ENCODE data around the gene HECTD1. TPM values are rescaled to one million over a fixed set of nuclear protein-coding genes. Genes with fewer than 3 reads are reported as not detected.
"Not testable (repeated sequence)": the region's sequence is repeated elsewhere in the genome, so short reads cannot be mapped to it uniquely, and the experiment has no call there.

HECTD1 gene
- total RNA-seq (2014; rRNA removed; shearing (Covaris generic); ENCODE audit: low replicate concordance), result 76.3 and 78.6 TPM in 2 replicates

DNA sequence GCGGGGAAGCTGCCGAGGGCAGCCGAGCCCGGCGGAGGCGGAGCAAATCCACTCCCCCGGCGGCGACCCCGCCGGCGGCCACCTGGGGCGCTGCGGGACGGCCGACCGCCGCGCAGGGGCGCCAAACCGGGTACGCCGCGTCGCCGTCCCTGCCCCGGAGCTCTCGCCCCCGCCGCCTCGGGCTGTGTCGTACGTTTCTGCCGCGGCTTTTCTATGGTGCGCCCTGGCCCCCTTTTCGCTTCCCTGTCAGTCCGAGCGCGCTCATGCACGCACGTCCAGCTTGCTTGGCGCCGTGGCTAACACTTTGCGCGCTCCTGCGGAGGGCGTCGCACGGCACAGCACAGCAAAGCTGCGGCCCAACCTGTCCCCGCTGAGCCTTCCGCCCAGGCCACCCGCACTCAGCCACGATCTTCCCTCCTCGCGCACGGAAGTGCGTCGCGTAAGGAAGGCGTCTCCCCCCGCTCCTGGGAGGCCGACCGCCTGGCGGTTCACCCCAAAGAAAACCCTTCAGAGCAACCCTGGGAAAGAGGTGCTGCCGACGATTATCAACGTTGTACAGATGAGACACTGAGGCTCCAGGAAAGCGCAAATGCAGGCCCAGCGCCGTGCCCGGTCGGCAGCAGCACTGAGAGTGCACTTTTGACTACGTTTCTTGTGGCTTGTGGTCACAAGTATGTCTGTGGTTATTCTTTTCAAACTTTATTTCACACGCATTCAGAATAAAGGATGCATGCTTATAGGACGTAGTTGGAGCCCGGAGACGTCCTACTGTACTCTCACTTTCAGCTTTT lies at the start of gene HECTD1:
TSS of gene HECTD1 (minus strand) at position 39 of the 791 bp plus-strand sequence. CDS start 1,857 bp downstream, outside the sequence.
- in situ Hi-C loops (cut with HindIII; ENCODE audit: low pct_unique_long_range_greater_than_20kb, low sequenced_read_pairs), result no loop called here
- DNase-seq (ENCODE audit: low read depth), result peak; percentile 90

DNA sequence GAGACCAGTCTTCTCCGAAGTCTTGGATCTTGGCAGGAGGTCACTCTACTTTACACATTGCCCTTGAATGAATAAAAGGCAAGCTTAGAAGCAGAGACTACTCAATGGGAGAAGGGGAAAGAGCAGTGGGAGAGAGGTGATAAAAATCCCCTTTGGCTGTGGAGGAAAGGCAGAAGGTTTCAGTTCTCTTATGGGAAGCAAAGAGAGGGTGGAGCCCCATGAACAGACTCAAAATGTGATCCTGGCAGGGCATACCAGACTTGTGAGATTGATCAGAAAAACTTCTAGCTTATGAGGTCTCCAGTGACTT lies 49.6 kb upstream of the HECTD1 start:
- DNase-seq (ENCODE audit: low read depth), result no peak
- in situ Hi-C loops (cut with HindIII; ENCODE audit: low pct_unique_long_range_greater_than_20kb, low sequenced_read_pairs), result no loop called here

DNA sequence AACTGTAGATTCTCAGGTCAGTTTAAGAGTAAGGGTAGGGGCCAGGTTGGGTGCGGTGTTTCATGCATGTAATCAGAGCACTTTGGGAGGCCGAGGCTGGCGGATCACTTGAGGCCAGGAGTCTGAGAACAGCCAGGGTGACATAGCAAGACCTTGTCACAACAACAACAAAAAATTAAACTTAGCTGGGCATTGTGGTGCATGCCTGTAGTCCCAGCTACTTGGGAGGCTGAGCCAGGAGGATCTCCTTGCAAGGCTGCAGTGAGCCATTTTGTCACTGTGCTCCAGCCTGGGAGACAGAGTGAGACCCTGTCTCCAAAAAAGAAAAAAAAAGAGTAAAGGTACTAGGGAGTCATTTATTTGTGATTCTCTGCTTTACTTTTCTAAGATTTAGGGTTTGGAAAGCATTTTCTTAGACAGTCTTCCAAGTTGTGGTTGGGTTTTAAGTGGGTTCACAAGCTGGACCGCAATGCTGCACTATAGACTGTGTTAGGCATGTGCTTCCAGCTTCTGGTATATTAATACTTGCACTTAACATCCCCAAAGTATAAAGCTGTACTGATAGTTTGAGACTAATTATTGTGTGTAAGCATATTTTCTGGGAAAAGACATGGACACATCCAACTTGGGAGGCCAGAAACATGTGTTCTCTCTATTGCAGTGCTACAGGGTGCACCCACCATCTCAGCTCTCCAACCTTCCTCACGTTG lies 49.1 kb upstream of the HECTD1 start:
- DNase-seq (ENCODE audit: low read depth), result no peak
- in situ Hi-C loops (cut with HindIII; ENCODE audit: low pct_unique_long_range_greater_than_20kb, low sequenced_read_pairs), result no loop called here

DNA sequence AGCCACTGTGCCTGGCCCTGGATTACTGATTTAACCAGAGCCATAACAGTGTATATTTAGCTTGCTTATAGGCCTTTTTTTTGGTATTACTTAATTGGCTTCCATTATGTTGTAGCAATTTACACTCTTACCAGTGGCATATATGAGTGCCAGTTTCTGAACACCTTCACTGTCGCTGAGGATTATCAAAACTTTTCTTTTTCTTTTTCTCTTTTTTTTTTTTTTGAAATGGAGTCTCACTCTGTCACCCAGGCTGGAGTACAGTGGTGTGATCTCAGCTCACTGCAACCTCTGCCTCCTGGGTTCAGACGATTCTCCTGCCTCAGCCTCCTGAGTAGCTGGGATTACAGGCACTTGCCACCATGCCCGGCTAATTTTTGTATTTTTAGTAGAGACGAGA lies 48.3 kb upstream of the HECTD1 start:
- in situ Hi-C loops (cut with HindIII; ENCODE audit: low pct_unique_long_range_greater_than_20kb, low sequenced_read_pairs); DNase-seq (ENCODE audit: low read depth): not testable (repeated sequence)

DNA sequence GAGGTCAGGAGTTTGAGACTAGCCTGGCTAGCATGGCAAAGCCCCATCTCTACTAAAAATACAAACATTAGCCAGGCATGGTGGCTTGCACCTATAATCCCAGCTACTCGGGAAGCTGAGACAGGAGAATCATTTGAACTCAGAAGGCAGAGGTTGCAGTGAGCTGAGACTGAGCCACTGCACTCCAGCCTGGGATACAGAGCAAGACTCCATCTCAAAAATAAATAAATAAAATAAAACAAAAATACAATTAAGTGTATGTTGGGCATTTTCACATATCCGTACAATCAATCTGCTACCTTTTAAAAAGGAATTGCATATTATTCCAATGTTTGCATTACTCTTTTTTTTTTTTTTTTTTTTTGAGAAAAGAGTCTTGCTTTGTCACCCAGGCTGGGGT lies 47.7 kb upstream of the HECTD1 start:
- DNase-seq (ENCODE audit: low read depth), result no peak

DNA sequence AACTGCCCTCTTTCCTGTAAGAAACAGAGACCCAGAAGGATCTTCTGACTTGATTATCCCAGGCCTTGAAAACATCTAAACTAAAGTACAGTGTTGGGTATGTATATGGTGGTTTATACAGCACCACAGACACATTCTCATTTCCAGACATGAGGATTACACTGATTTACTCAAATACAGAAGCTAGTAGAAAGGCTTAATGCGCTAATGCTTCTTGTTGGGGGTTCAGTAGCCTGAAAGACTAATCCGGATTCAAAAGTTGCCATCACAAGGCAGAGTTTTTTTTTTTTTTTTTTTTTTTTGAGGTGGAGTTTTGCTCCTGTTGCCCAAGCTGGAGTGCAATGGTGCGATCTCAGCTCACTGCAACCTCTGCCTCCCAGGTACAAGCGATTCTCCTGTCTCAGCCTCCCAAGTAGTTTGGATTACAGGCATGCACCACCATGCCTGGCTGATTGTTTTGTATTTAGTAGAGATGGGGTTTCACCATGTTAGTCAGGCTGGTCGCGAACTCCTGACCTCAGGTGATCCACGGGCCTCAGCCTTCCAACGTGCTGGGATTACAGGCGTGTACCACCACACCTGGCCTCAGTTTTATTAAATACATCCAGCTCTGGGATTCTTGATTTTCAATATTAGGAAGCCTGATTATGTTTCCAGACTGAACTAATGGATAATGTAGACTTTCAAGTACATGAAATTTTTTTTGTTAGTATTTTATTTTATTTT lies 46.3 kb upstream of the HECTD1 start:
- no peak for DNase-seq (ENCODE audit: low read depth)
- in situ Hi-C loops (cut with HindIII; ENCODE audit: low pct_unique_long_range_greater_than_20kb, low sequenced_read_pairs), result no loop called here

More for the DNA sequence above, 47.7 kb upstream of the HECTD1 start:
- in situ Hi-C loops (cut with HindIII; ENCODE audit: low pct_unique_long_range_greater_than_20kb, low sequenced_read_pairs), result no loop called here

DNA sequence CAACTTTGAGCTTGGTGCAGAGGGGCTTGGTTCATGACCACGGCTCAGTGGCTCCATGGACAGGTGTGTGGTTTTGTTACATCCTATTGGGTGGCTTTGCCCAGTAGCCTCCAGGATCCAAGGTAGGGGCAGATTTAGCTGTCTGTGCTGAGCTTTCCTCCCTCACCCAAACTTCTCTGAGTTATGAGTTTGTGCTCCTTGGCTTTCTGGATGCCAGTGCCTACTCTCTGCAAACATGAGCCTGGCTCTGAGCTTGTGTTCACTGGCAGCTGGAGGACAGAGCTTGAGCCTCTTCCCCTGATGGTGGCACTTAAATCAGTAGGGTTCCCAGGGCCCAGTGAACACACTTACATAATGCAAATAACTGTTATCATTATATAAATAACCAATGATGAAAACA lies 45.3 kb upstream of the HECTD1 start:
- in situ Hi-C loops (cut with HindIII; ENCODE audit: low pct_unique_long_range_greater_than_20kb, low sequenced_read_pairs), result no loop called here

DNA sequence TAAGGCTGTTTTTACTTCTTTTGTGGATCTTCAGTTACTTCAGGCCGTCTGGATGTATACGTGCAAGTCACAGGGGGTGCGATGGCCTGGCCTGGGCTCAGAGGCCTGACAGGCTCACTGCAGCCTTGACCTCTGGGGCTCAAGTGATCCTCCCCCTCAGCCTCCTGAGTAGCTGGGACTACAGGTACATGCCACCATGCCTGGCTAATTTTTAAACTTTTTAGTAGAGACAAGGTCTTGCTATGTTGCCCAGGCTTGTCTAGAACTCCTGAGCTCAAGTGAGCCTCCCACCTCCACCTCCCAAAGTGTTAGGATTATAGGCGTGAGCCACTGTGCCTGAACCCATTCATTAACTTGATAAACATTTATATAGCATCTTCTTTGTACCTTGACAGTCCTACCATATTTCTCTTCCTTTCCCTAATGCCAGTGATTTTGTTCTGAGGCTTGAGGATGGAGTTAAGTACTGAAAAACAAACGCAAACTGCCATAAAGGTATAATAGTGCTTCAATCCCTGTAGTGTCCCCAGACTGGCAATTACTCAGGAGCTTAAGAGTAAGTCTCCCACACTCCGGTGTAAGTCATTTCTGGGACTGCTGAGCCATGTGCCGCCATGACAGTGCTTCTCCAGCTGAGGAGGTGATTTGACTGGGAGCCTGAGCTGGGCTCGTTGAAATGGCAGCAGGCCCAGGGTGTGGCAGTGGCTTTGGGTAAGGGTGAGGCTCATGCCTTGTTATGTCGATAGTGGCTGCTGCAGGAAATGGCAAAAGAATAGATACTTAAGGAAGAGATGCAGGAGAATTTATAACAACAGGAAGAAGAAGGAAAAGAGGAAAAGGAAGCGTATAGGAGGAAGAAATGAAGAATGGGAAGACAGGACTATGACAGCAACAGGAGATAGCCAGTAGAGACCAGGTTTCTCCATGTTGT lies 43.7 kb upstream of the HECTD1 start:
- in situ Hi-C loops (cut with HindIII; ENCODE audit: low pct_unique_long_range_greater_than_20kb, low sequenced_read_pairs), result no loop called here
- no peak for DNase-seq (ENCODE audit: low read depth)

More for the DNA sequence above, 45.3 kb upstream of the HECTD1 start:
- DNase-seq (ENCODE audit: low read depth), result no peak

DNA sequence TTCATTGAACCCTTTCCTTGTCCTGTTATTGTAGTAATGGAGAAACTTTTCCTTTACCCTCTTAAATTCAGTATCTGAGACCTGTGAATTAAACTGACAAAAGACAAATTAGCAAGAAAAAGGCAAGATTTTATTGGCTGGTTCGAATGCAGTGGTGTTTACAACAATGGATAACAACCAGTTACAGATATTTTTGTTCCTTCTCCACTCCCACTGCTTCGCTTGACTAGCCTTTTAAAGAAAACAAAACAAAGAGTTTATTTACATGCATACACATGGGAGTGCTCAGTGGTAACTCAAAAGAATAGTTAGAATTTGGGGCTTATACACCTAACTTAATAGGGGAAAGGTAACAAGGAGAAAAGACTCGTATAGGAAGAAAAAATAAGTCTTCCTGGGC lies 37.0 kb upstream of the HECTD1 start:
- DNase-seq (ENCODE audit: low read depth), result peak; percentile 25
- in situ Hi-C loops (cut with HindIII; ENCODE audit: low pct_unique_long_range_greater_than_20kb, low sequenced_read_pairs), result no loop called here

DNA sequence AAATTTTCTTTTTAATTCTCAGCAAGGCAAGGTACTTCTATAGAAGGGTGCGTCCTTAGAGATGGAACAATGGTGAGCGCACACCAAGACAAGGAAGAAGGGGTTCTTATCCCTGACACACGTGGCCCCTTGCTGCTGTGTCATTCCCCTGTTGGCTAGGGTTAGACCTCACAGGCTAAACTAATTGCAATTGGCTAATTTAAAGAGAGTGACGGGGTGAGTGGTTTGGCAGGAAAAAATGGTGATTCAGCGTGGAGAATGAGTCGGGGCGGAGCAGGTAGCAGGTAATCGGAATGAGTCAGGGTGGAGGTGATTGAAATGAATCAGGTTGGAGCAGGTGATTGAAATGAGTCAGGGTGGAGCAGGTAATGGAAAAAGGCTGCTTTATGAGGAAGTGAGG lies 36.3 kb upstream of the HECTD1 start:
- peak; percentile 75 for DNase-seq (ENCODE audit: low read depth)
- in situ Hi-C loops (cut with HindIII; ENCODE audit: low pct_unique_long_range_greater_than_20kb, low sequenced_read_pairs), result no loop called here

DNA sequence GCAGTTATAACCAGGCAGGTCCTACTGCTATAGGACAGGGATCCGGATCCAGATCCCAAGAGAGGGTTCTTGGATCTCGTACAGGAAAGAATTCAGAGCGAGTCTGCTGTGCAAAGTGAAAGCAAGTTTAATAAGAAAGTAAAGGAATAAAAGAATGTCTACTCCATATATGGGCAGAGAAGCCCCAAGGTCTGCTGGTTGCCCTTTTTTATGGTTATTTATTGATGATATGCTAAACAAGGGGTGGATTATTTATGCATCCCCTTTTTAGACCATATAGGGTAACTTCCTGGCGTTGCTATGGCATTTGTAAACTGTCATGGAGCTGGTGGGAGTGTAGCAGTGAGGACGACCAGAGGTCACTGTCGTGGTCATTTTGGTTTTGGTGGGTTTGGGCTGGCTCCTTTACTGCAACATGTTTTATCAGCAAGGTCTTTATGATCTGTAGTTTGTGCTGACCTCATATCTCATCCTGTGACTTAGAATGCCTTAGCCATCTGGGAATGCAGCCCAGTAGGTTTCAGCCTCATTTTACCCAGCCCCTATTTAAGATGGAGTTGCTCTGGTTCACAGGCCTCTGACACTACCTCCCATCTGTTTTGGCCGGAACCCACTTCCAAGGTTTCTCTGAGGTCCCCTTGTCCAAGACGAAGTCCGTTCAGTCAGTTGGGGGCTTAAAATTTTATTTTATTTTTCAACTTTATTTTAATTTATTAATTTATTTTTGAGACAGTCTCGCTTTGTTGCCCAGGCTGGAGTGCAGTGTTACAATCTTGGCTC lies 34.8 kb upstream of the HECTD1 start:
- in situ Hi-C loops (cut with HindIII; ENCODE audit: low pct_unique_long_range_greater_than_20kb, low sequenced_read_pairs); DNase-seq (ENCODE audit: low read depth): not testable (repeated sequence)

DNA sequence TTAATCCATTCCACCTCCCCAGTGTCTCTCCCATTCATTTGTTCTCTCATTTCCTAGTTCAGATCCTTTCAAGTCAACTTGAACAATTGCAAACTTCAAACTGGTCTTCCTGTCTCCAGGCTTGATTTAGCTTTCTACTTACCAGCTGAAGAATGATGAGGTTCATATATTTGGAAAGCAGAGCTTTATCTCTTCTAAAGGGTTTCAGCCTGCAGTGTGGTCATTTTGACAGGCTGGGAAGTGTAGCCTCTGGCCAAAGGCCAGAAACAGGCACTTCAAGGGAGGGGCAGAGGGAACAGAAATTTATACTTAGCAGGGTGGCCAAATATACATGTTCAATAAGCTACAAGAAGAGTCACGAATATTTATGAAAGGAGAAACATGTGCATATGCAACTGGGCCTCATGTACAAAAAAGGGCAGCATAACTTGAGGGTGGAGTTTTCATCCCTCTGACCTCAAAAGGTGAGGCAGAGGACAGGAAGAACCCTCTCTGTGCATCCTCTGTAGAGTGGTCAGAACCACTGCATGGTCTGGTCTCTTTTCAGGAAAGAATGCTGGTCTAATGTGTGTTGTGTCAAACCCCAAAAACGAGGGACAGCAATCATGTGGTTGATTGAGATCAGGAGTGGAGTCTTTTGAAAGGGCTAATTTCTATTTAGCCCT lies 34.0 kb upstream of the HECTD1 start:
- no peak for DNase-seq (ENCODE audit: low read depth)
- in situ Hi-C loops (cut with HindIII; ENCODE audit: low pct_unique_long_range_greater_than_20kb, low sequenced_read_pairs), result no loop called here

DNA sequence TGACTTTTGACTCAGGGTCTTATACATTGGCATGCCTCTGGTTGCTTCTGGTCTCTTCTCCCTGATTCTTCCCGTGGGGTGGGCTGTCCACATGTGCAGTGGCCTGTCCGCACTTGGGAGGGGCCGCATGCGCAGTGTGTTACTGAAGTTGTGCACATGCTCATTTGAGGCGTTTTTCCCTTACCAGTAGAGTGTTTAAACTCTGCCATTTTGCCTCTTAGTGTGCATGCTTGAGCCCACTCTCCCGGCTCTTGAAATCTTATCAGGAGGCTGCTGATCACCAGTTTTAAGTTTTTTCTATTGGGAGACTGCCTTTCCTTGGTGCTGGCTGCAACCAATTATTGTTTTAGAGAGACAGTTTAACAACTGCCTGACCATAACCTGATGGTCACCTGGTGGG lies 32.1 kb upstream of the HECTD1 start:
- no peak for DNase-seq (ENCODE audit: low read depth)
- in situ Hi-C loops (cut with HindIII; ENCODE audit: low pct_unique_long_range_greater_than_20kb, low sequenced_read_pairs), result no loop called here

DNA sequence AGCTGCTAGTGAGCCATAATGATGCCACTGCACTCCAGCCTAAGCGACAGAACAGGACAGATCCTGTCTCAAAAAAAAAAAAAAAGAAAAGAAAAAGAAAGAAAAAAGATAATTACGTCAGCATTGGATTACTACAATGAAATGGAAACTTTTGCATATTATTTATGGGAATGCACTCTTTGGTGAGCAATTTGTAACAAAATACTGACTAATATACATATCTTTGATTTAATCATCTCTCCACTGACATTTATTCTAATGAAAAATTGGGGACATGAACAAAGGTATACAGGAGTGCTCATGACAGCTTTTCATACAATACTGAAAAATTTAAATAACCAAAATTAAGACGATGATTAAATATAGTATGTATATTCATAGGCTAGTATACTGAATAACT lies 27.9 kb upstream of the HECTD1 start:
- no peak for DNase-seq (ENCODE audit: low read depth)
- in situ Hi-C loops (cut with HindIII; ENCODE audit: low pct_unique_long_range_greater_than_20kb, low sequenced_read_pairs), result no loop called here

DNA sequence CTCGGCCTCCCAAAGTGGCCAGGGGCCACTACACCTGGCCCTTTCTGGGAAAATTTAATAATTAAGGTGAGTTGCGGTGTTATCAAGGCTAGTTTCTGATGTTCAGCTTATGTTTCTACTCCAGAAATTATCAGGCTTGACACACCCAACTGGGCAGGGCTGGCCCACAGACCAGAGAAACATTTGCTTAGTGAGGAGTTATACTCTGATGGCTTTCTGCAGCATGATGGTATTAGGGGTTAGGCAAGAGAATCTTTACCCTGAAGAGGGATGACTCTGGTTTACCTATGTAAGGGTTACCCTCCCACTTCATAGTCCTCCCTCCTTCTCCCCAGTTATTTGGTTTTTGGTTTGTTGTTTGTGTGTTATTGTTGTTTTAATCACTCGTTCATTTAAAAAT lies 24.5 kb upstream of the HECTD1 start:
- in situ Hi-C loops (cut with HindIII; ENCODE audit: low pct_unique_long_range_greater_than_20kb, low sequenced_read_pairs), result no loop called here
- no peak for DNase-seq (ENCODE audit: low read depth)

DNA sequence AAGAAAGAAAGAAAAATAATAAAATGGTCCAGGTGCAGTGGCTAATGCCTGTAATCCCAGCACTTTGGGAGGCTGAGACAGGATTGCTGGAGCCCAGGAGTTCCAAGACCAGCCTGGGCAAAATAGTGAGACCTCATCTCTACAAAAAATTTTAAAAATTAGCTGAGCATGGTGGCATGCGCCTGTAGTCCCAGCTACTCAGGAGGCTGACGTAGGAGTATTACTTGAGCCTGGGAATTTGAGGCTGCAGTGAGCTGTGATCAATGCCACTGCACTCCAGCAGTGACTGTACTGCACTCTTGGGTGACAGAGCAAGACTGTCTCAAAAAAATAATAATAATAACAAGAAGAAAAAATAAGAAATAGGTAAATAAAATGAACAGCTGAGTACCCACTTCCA lies 23.7 kb upstream of the HECTD1 start:
- in situ Hi-C loops (cut with HindIII; ENCODE audit: low pct_unique_long_range_greater_than_20kb, low sequenced_read_pairs), result not testable (repeated sequence)

DNA sequence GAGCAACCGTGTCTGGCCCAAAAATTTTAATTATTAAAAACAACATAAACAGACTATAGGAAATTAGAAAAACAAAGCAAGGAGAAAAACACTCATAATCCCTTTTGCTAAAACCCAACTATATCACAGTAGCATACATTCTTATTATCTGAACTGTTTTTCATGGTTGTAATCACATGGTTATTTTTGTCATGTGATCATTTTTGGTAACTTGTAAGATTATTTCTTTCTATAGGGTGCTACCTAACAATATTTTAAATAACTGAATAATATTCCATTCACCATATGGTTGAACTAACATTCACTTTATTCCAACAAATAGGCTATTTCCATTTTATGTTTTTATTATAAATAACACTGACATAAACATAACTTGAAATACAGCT lies 23.0 kb upstream of the HECTD1 start:
- no peak for DNase-seq (ENCODE audit: low read depth)
- in situ Hi-C loops (cut with HindIII; ENCODE audit: low pct_unique_long_range_greater_than_20kb, low sequenced_read_pairs), result no loop called here

More for the DNA sequence above, 23.7 kb upstream of the HECTD1 start:
- DNase-seq (ENCODE audit: low read depth), result not testable (repeated sequence)
